Lower lobe of right lung (tissue), 2 donors: ENCODE data around the gene MYF6. TPM values are rescaled to one million over a fixed set of nuclear protein-coding genes. Genes with fewer than 3 reads are reported as not detected.

ENCODE experiments used
- ATAC-seq, 2 donors: fragments of 200-7000 bp; cut with Tn5 transposase; one replicate each; pipeline ENCODE4 v1.9.1; 2020 to 2022; ENCODE audit warnings: mild to moderate bottlenecking in 2 of 2, moderate library complexity in 2 of 2
- DNase-seq: peaks from one replicate; pipeline ENCODE4 v3.0.0-alpha.2; 2020
- H3K27ac ChIP-seq: fragments of 200-600 bp; one replicate; pipeline ENCODE4 v1.8.0; 2022
- H3K27me3 ChIP-seq: fragments of 200-600 bp; one replicate; pipeline ENCODE4 v1.8.0; 2022; ENCODE audit warnings: low read depth
- H3K36me3 ChIP-seq: fragments of 200-600 bp; one replicate; pipeline ENCODE4 v1.8.0; 2022; ENCODE audit warnings: mild to moderate bottlenecking
- H3K4me1 ChIP-seq: fragments of 200-600 bp; one replicate; pipeline ENCODE4 v1.8.0; 2022
- H3K4me3 ChIP-seq: fragments of 200-600 bp; one replicate; pipeline ENCODE4 v1.8.0; 2022; ENCODE audit warnings: mild to moderate bottlenecking
- H3K9me3 ChIP-seq: fragments of 200-600 bp; one replicate; pipeline ENCODE4 v1.8.0; 2022
- intact Hi-C: fragments of 100-400 bp; cut with DNase I; formaldehyde crosslinking; loops from one replicate; pipeline ENCODE4 v1.11.0; 2022
- total RNA-seq: library from RNA; stranded (reverse); fragmentation: NEBNext Ultra II Directional; extraction: Animal tissue kit (Norgen Biotek cat#: 25700); gene quantifications from one replicate; pipeline ENCODE4 v1.2.1, GENCODE V29; 2021
- TF ChIP-seq, protein P1 (sequence below): fragments of 200-600 bp; IDR thresholded peaks from one replicate; pipeline ENCODE4 v1.8.0; 2022; ENCODE audit warnings: antibody characterized with exemption, mild to moderate bottlenecking
- donor health status: DM: no; HTN: yes; CAD: no; lungs with severe emphysema.

MYF6 gene
- total RNA-seq, 1 donor from 2014 or later, result not detected

DNA sequence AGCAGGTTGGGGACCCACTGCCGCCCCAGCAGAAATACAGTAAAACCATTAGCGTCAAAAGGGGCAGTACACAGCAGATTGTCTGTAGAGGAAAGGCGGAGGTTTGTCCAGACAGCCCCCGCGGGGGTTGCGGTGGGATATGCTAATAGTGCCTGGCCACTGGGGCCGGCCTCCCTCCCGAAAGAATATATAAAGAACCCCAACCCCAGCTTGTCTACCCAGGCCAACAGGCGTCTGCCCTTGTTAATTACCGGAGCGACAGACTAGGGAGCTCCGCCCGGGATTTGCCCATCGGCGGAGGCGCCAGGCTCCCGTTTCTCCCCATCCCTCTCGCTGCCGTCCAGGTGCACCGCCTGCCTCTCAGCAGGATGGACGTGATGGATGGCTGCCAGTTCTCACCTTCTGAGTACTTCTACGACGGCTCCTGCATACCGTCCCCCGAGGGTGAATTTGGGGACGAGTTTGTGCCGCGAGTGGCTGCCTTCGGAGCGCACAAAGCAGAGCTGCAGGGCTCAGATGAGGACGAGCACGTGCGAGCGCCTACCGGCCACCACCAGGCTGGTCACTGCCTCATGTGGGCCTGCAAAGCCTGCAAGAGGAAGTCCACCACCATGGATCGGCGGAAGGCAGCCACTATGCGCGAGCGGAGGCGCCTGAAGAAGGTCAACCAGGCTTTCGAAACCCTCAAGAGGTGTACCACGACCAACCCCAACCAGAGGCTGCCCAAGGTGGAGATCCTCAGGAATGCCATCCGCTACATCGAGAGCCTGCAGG is 9.4 kb downstream of the MYF6 start, which contains the start of gene MYF5:
Gene MYF5 (plus strand): TSS at position 217 of the 774 bp plus-strand sequence. CDS start 152 bp downstream, at position 369.
- H3K27ac ChIP-seq, result no peak within 1 kb of the TSS
- intact Hi-C loops, result no loop called here
- H3K9me3 ChIP-seq, result no peaks in the 10 kb centered on the region
- DNase-seq, result no peak
- H3K27me3 ChIP-seq, result peaks cover 7% of the 10 kb centered on the region
- H3K4me3 ChIP-seq, result no peak within 1 kb of the TSS
- no peaks in the 10 kb centered on the region for H3K4me1 ChIP-seq
- no peaks in the 10 kb centered on the region for H3K36me3 ChIP-seq
- TF ChIP-seq, protein P1, sequence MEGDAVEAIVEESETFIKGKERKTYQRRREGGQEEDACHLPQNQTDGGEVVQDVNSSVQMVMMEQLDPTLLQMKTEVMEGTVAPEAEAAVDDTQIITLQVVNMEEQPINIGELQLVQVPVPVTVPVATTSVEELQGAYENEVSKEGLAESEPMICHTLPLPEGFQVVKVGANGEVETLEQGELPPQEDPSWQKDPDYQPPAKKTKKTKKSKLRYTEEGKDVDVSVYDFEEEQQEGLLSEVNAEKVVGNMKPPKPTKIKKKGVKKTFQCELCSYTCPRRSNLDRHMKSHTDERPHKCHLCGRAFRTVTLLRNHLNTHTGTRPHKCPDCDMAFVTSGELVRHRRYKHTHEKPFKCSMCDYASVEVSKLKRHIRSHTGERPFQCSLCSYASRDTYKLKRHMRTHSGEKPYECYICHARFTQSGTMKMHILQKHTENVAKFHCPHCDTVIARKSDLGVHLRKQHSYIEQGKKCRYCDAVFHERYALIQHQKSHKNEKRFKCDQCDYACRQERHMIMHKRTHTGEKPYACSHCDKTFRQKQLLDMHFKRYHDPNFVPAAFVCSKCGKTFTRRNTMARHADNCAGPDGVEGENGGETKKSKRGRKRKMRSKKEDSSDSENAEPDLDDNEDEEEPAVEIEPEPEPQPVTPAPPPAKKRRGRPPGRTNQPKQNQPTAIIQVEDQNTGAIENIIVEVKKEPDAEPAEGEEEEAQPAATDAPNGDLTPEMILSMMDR, result no peak
- ATAC-seq, result no peak

DNA sequence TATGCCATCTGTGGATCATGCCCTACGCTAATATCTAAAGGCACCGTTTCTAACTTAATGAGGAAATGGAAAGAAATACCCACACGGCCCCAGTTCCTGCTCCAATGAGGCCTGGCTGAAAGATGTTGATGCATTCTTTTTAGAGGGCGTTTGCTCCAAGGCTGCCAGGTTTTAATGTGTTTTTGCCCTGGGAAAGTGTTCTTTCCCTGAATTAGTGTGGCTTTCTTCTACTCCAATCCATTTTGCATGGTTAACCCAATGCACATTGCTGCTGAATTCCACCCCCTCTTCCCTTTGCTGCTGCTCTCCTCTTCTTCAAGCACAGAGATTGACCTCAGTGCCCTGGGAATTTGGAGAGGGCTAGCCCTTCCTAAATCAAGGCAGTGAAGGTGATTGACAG is 10.4 kb downstream of the MYF6 start:
- H3K36me3 ChIP-seq, result no peaks in the 10 kb centered on the region
- no peak for ATAC-seq
- DNase-seq, result no peak
- intact Hi-C loops, result no loop called here
- H3K9me3 ChIP-seq, result no peaks in the 10 kb centered on the region
- peaks cover 7% of the 10 kb centered on the region for H3K27me3 ChIP-seq
- no peak overlapping the region for H3K4me3 ChIP-seq
- H3K4me1 ChIP-seq, result no peaks in the 10 kb centered on the region
- no peak overlapping the region for H3K27ac ChIP-seq
- TF ChIP-seq, protein P1, result no peak

DNA sequence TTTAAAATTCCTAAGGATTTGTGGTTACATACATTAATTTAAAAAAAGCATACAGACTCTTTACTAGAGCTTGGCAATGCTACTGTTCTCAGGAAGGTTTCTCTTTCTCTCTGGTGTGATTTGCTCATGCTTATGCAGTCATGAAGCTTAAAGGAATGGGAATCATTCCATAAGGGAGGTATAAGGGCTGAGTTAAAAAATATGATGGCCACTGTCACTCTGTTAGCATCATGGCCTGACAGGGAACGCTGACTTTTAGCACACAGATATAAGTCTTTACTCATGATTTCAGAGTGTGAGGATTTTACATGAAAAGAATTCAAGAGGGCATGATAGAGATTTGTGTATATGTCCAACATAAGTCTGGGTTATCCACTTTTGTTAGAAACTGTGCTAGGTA is 13.1 kb downstream of the MYF6 start:
- TF ChIP-seq, protein P1, result no peak
- Histone ChIP-seq H3K9me3 (no peaks in the 10 kb centered on the region), H3K36me3 (no peaks in the 10 kb centered on the region), H3K27ac (no peak overlapping the region), H3K4me1 (no peaks in the 10 kb centered on the region), H3K27me3 (no peaks in the 10 kb centered on the region), H3K4me3 (no peak overlapping the region)
- no peak for ATAC-seq
- intact Hi-C loops, result no loop called here
- no peak for DNase-seq

DNA sequence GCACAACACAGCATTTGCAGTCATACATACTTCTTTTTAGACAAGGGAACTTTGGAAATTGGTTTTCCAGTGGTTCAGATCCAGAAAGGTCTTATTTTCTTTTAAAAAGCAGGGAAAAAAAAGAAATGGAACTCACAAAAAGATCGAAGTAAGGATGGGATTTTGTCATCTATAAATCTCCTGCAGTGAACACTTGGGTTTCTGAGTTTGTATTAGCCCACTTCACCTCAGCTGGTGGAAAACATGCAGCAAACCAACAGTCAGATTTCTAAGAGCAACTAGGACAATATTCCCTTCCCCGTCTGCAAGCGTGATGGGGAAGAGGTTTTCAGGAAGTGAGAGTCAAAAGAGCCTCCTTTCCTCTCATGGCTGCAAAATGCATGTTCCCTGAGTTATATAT is 13.9 kb downstream of the MYF6 start:
- ATAC-seq (no peak), DNase-seq (no peak)
- Histone ChIP-seq H3K4me1 (no peaks in the 10 kb centered on the region), H3K27me3 (no peaks in the 10 kb centered on the region), H3K9me3 (no peaks in the 10 kb centered on the region), H3K27ac (no peak overlapping the region), H3K36me3 (no peaks in the 10 kb centered on the region), H3K4me3 (no peak overlapping the region)
- TF ChIP-seq, protein P1, result no peak
- intact Hi-C loops, result no loop called here

DNA sequence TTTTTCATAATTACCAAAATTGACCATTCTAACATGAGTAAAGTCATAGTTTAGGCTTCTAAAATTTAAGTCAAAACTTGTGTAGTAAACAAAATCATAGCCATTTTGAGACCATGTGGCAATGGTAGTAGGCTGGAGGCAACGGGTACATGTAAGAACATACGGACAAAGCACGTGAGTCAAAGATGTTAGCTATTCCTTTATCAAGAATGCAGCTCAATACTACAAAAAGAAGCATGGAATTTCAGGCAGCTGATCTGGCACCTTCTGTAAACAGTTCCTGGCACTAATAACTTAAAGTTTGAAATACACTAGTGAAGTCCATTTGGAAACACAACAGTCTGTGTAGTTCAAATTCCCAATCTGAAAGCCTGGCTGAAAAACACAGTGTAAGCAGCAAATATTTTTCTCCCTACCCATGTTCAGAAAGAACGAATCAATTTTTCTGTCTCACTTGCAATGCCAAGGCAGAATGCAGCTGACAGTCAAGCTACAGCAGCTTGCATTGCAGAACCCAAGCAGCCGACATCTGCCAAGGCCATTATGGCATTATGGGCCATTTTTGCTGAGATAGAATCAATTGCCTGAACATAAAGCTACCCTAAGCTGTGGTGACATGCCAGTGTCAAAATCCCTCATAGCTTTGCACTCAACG is 38.5 kb downstream of the MYF6 start:
- Histone ChIP-seq H3K36me3 (no peaks in the 10 kb centered on the region), H3K4me3 (no peak overlapping the region), H3K9me3 (no peaks in the 10 kb centered on the region), H3K27ac (no peak overlapping the region), H3K27me3 (no peaks in the 10 kb centered on the region), H3K4me1 (no peaks in the 10 kb centered on the region)
- intact Hi-C loops, result no loop called here
- ATAC-seq (no peak), DNase-seq (no peak)
- TF ChIP-seq, protein P1, result no peak
